HG03066 (cell line): Measurements from ENCODE around the gene NRXN3.

Experiments
- ATAC-seq: cut with Tn5 transposase; IDR thresholded peaks from one replicate; pipeline ENCODE4 v1.9.1; 2021; ENCODE audit warnings: low read depth; ENCODE audit not compliant: unreplicated experiment

Gene NRXN3

DNA sequence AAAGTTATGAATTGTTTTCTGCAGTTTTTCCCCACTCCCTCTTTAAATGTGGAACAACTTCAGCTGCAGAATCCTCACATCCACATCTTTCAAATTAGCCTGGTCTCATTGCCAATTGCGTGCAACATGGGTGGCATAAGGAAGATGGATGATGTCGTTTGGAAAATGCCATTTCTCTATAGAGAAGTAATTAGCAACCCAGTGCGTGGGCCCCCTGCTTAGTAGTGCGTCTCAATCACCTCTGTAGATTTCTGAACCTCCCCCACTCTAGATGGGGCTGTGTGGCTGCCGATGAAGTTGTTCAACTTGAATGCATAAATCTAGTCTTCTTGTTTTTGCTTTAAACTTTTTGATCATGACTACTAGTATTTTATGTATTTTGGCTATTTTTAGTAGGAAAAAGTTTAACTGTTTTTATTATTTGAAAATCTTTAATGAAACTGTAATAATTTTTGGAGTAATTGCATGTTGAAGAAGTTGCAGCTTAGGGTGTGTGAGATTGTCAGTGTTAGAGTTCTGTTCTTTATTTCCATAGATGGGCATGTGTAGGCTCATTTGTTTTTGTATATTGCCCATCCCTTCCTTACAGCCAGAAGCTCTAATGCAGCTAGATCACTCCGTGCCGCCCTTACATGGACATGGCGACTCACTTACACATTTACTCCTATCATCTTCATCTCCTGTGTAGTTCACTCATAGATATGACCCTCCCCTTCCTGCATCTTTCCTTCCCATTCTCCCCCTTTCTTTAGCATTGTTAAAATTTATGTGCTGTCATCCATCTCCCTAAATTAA is 1683.0 kb downstream of the NRXN3 start:
- ATAC-seq, result no peak

DNA sequence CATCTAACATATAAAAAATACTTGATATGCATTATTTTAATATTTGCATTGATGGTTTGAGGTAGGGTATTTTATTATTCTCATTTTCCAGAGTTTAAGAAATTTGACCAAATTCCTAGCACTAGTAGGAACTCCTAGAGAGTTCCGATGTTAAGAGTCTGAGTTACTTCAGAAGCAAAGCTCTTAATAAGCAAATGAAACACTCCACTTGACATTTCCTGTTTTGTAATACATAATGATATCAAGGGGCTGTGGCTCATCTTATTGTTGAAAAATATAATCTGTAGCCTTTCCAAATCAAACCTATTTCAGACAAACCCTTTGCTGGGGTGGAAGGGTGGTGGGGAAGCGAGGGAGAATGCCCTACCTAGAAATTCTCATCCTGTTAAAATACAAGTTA is 1685.6 kb downstream of the NRXN3 start:
- ATAC-seq, result no peak

DNA sequence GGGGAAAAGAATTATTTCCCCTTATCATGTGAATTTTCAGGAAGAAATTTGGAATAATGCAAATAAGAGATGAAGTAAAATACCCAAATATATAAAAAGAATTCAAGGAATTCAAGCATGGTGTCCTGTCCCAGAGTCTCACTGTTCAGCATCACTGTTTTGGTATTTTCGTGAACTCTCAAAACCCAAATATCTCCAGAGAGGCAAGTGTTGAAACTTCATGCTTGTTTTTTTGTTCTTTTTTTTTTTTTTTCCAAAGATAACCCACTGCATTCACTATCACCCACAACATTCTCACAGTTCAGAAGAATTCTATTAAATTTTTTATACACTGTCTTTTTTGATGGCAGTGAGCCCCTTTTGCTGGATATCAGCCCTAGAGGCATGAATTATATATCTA is 1686.2 kb downstream of the NRXN3 start:
- ATAC-seq, result no peak

DNA sequence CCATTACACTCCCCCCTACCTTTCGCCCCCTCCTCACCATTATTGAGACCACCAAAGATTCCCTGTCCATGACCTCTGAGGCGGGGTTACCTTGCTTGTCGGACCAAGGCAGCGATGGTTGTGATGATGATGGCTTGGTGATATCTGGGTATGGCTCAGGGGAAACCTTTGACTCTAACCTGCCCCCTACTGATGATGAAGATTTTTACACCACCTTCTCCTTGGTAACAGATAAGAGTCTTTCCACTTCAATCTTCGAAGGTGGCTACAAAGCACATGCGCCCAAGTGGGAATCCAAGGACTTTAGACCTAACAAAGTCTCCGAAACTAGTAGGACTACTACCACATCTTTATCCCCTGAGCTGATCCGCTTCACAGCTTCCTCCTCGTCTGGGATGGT is 1690.9 kb downstream of the NRXN3 start:
- no peak for ATAC-seq

DNA sequence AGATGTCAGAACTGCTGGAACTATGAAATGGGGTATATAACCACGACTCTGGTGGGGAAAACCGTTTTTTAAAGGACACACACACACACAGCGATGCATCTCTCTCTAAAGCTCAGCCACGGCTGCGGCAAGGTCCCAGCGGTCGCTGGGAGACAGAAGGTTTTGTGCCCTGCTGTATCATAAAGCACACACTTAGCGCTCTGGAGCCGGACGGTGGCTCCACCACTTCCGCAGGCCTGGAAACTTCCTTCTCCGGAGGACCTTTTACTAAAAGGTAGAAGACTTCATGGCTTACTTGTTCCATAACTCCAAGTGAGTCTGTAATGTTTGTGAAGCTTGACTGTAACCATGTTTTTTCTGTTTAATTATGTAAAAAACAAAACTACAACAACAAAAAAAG is 1691.9 kb downstream of the NRXN3 start:
- ATAC-seq, result no peak

DNA sequence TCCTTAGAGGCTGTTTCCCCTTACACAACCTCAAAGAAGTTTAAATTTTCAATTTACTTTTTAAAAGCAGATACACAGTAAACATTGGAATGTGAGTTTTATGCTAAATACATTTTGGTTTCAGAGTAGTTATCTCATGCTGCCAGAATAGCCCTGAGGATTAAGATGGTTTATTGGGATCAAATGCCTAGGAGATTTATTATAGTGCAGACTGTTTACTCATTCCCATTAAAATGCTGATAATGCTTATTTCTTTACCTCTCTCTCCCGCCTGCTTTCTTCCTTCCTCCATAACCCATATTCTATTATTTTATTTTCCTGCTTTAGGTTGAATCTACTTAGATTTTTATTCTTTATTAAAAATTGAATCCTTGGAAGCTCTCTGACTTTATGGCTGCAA is 1701.0 kb downstream of the NRXN3 start:
- no peak for ATAC-seq

DNA sequence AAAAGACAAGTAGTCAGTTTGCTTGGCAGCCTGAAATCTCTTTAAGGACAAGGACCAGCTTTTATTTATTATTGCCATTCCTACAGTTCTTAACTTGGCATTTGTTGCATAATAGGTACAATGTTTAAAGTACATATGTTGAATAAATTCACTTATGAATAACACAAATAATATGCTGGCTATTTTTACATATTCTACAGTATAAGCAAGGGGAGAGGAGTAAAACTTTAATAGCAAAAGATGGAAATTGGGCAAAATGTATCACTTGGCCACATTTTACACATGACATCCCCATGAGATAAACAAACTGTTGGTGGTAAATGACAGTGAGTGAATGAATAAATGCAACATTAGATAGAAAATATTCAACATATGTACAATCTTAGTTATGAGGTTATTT is 1708.1 kb downstream of the NRXN3 start:
- no peak for ATAC-seq

DNA sequence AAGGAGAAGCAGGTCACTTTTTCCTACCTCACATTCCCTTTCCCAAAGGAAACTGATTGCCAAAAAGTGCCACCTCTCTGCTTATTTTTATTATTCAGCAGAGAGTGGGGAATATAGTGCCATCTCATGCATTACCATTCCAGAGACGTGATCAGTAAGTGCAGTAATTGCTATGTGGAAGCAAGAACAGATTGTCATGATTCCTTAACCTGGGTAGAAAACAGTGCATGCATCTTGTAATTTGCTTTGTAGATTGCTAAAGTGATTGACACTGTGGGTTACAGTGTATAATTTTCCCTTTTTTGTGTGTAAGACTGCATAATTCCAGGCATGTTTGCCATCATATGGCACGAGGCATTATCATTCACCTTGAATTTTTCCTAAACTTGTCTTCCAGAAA is 1708.6 kb downstream of the NRXN3 start:
- ATAC-seq, result no peak

DNA sequence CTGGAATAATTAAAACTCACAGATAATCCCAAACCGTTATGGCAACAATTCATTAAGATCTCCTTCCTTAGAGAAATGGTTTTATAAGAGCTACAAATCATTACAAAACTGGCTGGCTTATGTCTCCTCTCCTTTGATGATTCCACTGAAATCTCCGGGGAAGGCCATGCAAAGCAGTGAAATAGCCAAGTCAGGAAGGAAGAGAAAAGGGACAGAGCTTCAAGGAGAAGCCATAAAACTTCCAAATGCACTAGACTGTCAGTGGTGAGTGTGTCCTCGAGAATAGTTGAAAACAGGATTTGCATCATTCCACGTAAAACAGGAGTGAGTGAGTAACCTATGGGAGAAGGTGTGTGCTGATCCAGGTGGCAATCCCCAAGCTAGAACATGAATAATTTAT is 1711.1 kb downstream of the NRXN3 start:
- no peak for ATAC-seq

DNA sequence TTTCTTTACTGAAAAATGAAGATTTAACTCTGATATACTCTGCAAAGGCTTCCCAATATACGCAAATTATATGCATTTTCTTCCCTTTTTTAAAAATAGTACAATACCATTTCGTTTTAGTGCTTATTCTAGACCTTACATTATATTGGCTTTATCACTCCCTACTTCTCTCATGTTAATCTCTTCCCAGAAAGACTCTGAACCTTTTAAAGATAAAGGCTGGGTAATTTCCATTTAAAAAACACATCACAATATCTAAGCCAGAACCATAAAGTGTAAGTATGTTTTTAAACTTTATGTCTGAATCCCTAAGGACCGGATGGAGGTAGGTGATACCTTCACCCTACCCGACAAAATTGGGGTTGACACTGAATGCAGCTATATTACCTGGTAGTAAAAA is 1720.4 kb downstream of the NRXN3 start:
- no peak for ATAC-seq

DNA sequence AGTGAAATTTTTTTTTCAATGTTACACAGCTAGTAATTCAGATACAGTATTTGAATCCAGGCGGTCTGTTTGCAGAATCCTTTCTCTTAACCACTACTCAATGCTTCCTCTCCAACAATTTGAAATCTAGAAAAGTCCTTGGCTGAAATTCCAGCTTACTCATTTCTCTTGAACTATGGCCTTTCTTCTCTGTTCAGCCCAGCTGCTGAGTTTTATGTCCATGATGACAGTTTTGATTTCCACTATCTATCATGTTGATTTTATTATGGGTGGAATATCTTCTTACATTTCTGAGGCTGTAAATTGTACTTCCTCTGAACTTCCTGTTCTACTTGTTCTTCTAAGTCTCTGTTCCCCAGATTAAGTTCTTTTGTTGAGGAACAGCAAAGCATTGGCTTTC is 1725.8 kb downstream of the NRXN3 start:
- no peak for ATAC-seq

DNA sequence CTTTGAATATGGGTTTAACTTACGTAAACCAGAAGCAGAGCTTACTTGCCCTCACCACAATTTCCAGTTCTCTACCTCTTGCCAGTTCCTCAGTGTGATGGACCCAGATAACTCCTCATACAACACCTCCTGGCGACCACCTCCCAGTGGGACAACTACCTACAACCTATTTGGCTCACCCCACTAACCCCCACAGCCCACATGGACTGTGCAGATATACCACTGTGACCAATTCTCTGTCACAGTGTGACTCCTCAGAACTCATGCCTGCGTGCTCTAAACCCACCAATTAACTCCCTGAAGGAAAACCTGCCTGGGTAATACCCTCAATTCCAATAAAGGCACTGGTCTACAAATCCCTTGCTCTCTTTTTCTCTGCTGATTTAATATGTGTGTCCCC is 1729.4 kb downstream of the NRXN3 start:
- no peak for ATAC-seq

DNA sequence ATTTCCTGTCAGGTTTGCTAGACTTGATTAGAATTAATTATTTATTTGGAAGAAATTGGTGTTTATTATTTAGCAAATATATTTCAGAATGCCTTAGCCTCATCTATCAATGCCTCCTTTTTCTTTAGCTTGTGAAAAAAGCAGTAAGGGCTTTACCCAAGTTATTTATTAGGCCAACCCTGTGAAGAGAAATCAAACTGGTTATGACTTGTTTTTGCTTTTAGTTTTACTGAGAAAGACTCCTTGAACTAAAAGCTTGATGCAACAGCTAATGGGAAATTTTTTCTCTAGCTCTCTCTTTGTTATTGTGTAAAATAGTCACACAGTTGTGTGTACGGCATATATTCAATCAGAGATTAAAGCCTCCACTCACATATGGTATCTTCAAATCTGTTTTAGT is 1734.3 kb downstream of the NRXN3 start:
- ATAC-seq, result no peak

DNA sequence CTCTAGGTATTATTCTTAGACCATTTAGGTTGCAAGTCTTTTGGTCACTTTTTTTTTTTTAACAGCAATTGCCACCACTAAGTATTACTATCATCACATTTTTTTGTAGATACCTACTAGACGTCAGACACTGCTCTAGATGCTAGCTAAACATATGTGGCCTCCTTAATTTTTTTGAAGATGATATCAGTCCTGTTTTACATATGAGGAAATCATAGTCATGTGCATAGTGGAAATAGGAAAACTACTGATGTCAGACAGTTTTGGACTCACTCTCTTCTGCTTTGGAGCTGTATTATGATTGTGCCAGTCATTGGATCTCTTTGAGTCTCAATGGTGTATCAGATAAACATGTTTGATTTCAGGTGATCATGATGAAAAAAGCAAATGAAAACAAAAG is 1736.8 kb downstream of the NRXN3 start:
- ATAC-seq, result no peak

DNA sequence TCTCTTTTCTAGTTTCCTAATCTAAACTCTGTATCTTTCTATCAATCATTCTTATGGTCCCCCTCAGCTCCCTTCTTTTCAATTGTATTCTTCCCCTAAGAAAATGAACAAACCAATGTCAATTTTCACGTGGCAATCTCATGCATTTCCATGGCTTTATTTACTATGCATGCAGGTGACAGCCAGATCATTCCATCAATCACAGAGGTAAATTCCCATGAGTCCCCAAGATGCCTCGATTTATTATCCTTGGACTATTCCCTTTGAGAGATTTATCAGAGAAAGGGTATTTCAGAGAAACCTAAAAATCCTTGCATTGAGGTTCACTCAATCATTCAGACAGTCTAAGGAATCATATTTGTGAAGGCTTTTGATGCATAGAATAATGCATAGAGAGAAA is 1739.9 kb downstream of the NRXN3 start:
- ATAC-seq, result no peak

DNA sequence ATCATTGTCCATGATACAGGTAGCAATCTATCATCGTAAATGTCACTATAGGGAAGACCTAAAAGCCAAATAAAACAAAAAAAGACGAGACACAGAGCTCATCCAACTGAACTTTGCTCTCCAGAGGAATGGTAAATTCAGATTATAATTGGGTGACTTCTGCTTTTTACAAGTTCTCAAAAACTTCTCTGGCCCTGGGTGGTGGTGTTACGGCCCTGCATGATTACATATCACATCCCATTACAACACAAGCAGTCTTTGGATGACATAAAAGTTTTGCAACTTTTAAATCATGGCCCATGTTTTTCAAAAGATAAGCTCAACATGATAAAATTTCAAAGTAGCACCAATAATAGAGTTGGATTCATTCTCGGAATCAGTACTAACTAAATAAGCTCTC is 1741.6 kb downstream of the NRXN3 start:
- ATAC-seq, result no peak

DNA sequence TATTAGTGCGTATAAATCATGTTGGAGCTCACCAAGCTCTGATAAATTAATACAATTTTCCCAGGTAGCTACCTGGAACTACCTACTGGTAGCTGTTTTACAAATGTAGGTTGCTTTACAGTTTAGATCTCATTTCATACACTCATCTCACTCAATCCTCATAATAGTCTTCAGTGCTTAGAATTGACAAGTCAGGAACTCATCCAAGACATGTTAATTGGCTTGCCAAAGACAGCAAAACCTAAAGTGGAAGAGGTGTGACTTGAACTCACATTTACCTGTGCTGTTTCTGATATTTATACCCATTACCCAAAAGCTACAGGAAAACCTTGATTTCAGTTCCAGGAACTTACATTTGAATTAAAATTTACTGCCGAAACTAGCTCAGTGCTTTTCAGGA is 1744.4 kb downstream of the NRXN3 start:
- no peak for ATAC-seq

DNA sequence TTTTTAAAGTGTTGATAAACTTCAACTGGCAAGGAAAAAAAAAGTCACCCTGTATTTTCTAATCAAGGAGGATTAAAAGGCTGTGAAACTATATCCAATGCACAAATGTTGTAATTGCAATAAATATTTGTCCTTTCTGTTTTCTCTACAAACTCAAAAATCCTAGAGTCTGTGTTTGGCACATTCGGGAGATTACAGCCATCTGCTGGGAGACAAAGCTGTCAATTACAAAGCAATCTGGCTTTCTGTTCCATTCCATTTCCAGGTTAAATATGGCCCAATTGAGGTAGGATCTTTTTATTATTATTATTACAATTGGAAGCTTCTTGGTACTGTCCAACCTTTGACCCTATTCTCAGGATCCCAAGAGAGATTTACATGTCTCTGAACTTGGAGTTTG is 1745.2 kb downstream of the NRXN3 start:
- no peak for ATAC-seq

DNA sequence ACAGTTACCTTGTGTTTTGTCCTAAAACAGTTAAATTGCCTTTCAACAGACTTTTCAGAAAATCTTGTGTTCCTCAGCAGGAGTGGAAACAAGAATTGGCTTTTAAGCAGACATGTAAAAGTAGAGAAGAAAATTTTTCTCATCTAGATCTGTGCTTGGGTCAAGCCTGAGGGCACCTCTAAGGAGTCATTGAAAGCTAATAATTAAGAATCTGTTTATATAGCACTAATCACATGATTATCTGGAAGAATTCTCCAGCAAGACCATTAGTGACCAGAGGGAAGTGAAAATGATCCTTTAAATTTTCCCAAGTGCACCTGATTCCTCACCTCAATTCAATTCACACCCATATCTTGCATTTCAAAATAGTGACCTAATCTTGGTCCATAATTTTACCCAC is 1746.1 kb downstream of the NRXN3 start:
- ATAC-seq, result no peak

DNA sequence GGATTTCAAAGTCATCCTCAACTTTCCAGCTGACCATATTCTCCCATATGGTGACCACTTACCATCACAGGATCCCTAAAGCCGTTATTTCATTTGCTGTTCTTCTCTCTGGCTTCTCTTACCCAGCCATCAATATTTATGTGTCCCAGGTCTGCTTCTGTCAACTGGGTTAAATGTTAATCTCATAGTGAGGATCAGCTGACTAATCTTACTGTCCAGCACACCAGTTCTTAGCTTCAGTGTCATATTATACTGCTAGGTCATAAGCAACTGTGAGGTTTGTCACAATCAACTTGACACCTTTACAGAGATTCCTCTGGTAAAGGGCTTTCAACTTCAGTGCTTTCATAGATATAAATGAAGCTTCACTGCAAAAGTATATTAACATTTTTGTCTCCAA is 1746.7 kb downstream of the NRXN3 start:
- no peak for ATAC-seq
